CD8-positive, alpha-beta memory T cell (primary cell): ENCODE results near the gene DOLK. TPM values are rescaled to one million over a fixed set of nuclear protein-coding genes. Genes with fewer than 3 reads are reported as not detected.

ENCODE experiments used
- polyA plus RNA-seq: library from polyadenylated mRNA; unstranded; fragments of 300-500 nt; fragmentation: Illumina TruSeq; gene quantifications from one replicate; pipeline ENCODE4 v1.2.3, GENCODE V29; 2021
- total RNA-seq, 2 experiments: library from RNA; stranded (reverse); gene quantifications; one replicate each; pipeline ENCODE4 v1.2.3, GENCODE V29; 2021

DOLK gene
- total and polyA plus RNA-seq, 3 experiments from 2014 or later = 6.8 to 17.1 (median 15.3) TPM

Other genes starting within 250 kb of the DOLK start
- gene PKN3, start 245.1 kb downstream of the DOLK start, total RNA-seq = 1 to 10 TPM; 7.5 to 7.9 TPM
- 1.4 TPM for gene PKN3, start 245.1 kb downstream of the DOLK start, polyA plus RNA-seq
- 10 to 100 TPM; 76.1 to 82.0 TPM for gene ZDHHC12, start 223.5 kb downstream of the DOLK start, total RNA-seq
- gene ZDHHC12, start 223.5 kb downstream of the DOLK start, polyA plus RNA-seq = 67.3 TPM
- gene ZER1, start 175.7 kb downstream of the DOLK start, total RNA-seq = 10 to 100 TPM; 18.3 to 18.7 TPM
- gene ZER1, start 175.7 kb downstream of the DOLK start, polyA plus RNA-seq = 46.2 TPM
- 10 to 100 TPM; 23.0 to 24.6 TPM for gene TBC1D13, start 160.3 kb downstream of the DOLK start, total RNA-seq
- 36.8 TPM for gene TBC1D13, start 160.3 kb downstream of the DOLK start, polyA plus RNA-seq
- 10 to 100 TPM; 22.3 to 23.3 TPM for gene ENDOG, start 129.1 kb downstream of the DOLK start, total RNA-seq
- gene ENDOG, start 129.1 kb downstream of the DOLK start, polyA plus RNA-seq = 29.6 TPM
- 100 to 1,000 TPM; 137 to 143 TPM for gene SPOUT1, start 117.8 kb downstream of the DOLK start, total RNA-seq
- gene SPOUT1, start 117.8 kb downstream of the DOLK start, polyA plus RNA-seq = 77.3 TPM
- gene KYAT1, start 65.7 kb downstream of the DOLK start, total RNA-seq = 10 to 100 TPM in 1 of 2 experiments, 1 to 10 TPM in 1; 8.9 to 10.4 TPM
- gene KYAT1, start 65.7 kb downstream of the DOLK start, polyA plus RNA-seq = 8.8 TPM
- 10 to 100 TPM; 27.3 to 27.6 TPM for gene LRRC8A, start 65.5 kb downstream of the DOLK start, total RNA-seq
- gene LRRC8A, start 65.5 kb downstream of the DOLK start, polyA plus RNA-seq = 42.7 TPM
- under 1 TPM in 1 of 2 experiments, not detected in 1; 0.20 TPM for gene PHYHD1, start 26.6 kb downstream of the DOLK start, total RNA-seq
- 0.64 TPM for gene PHYHD1, start 26.6 kb downstream of the DOLK start, polyA plus RNA-seq
- gene NUP188, start 96 bp upstream of the DOLK start, total RNA-seq = 100 to 1,000 TPM; 144 to 150 TPM
- gene NUP188, start 96 bp upstream of the DOLK start, polyA plus RNA-seq = 41.3 TPM
- 10 to 100 TPM; 55.0 to 58.3 TPM for gene SH3GLB2, start 80.7 kb upstream of the DOLK start, total RNA-seq
- 36.2 TPM for gene SH3GLB2, start 80.7 kb upstream of the DOLK start, polyA plus RNA-seq
- gene MIGA2, start 89.0 kb upstream of the DOLK start, total RNA-seq = 10 to 100 TPM; 35.5 to 38.8 TPM
- gene MIGA2, start 89.0 kb upstream of the DOLK start, polyA plus RNA-seq = 13.0 TPM
- gene DOLPP1, start 133.5 kb upstream of the DOLK start, total RNA-seq = 10 to 100 TPM; 27.8 to 30.2 TPM
- gene DOLPP1, start 133.5 kb upstream of the DOLK start, polyA plus RNA-seq = 15.3 TPM
- gene CRAT, start 163.2 kb upstream of the DOLK start, total RNA-seq = 1 to 10 TPM; 9.8 to 10.0 TPM
- 20.1 TPM for gene CRAT, start 163.2 kb upstream of the DOLK start, polyA plus RNA-seq
- gene PTPA, start 163.8 kb upstream of the DOLK start, total RNA-seq = 100 to 1,000 TPM; 107 to 116 TPM
- gene PTPA, start 163.8 kb upstream of the DOLK start, polyA plus RNA-seq = 15.6 TPM
- gene IER5L, start 230.7 kb upstream of the DOLK start, total RNA-seq = 1 to 10 TPM; 2.8 to 3.0 TPM
- gene IER5L, start 230.7 kb upstream of the DOLK start, polyA plus RNA-seq = 0.16 TPM